Neural progenitor cell (in vitro differentiated cells): Measurements from ENCODE around the gene PHOX2A. TPM values are rescaled to one million over a fixed set of nuclear protein-coding genes. Genes with fewer than 3 reads are reported as not detected.
A peak's percentile ranks its signal among the peaks of the same experiment; 100 is the strongest.

ENCODE experiments used
- DNase-seq: peaks from one replicate; pipeline ENCODE4 v3.0.0-alpha.2; 2016; ENCODE audit warnings: low spot score
- H2AFZ ChIP-seq: fragments of 200-600 bp; sonication (generic); replicated peaks from 2 replicates; pipeline ENCODE4 v1.6.1; 2016; ENCODE audit warnings: antibody characterized with exemption
- H3F3A ChIP-seq: fragments of 200-600 bp; sonication (generic); 2 replicates; pipeline ENCODE4 v1.6.1; 2016; ENCODE audit warnings: antibody characterized with exemption, low read depth
- H3K27ac ChIP-seq: fragments of 200-600 bp; sonication (generic); 2 replicates; pipeline ENCODE4 v1.5.1; 2016; ENCODE audit warnings: mild to moderate bottlenecking
- H3K27me3 ChIP-seq: fragments of 200-600 bp; sonication (generic); 2 replicates; pipeline ENCODE4 v1.6.1; 2016; ENCODE audit warnings: mild to moderate bottlenecking, moderate library complexity
- H3K36me3 ChIP-seq: fragments of 200-600 bp; sonication (generic); 2 replicates; pipeline ENCODE4 v1.5.1; 2016
- H3K4me1 ChIP-seq: fragments of 200-600 bp; sonication (generic); 2 replicates; pipeline ENCODE4 v1.6.1; 2016; ENCODE audit warnings: mixed run types
- H3K4me2 ChIP-seq: fragments of 200-600 bp; sonication (generic); 2 replicates; pipeline ENCODE4 v1.6.1; 2016
- H3K4me3 ChIP-seq: fragments of 200-600 bp; sonication (generic); 2 replicates; pipeline ENCODE4 v1.5.1; 2016
- H3K79me2 ChIP-seq: fragments of 200-600 bp; sonication (generic); 2 replicates; pipeline ENCODE4 v1.6.1; 2016; ENCODE audit warnings: low read depth
- H3K9ac ChIP-seq: fragments of 200-600 bp; sonication (generic); 2 replicates; pipeline ENCODE4 v1.6.1; 2016
- H3K9me3 ChIP-seq: fragments of 200-600 bp; sonication (generic); 2 replicates; pipeline ENCODE4 v1.5.1; 2016; ENCODE audit warnings: low read depth
- H4K20me1 ChIP-seq: fragments of 200-600 bp; sonication (generic); 2 replicates; pipeline ENCODE4 v1.6.1; 2016; ENCODE audit warnings: low read depth
- H3K27ac Mint-ChIP-seq: 3 replicates; pipeline ENCODE4 v1.8.0; 2021; ENCODE audit warnings: mixed read lengths
- H3K27me3 Mint-ChIP-seq: 2 replicates; pipeline ENCODE4 v1.8.0; 2022; ENCODE audit warnings: low read depth, mild to moderate bottlenecking, inconsistent platforms, moderate library complexity, mixed read lengths; ENCODE audit not compliant: insufficient read depth
- H3K36me3 Mint-ChIP-seq: 3 replicates; pipeline ENCODE4 v1.8.0; 2021; ENCODE audit warnings: mixed read lengths
- H3K4me1 Mint-ChIP-seq: 3 replicates; pipeline ENCODE4 v1.8.0; 2021; ENCODE audit warnings: mixed read lengths
- H3K4me3 Mint-ChIP-seq: 3 replicates; pipeline ENCODE4 v1.8.0; 2021; ENCODE audit warnings: mild to moderate bottlenecking, moderate library complexity, mixed read lengths
- H3K9me3 Mint-ChIP-seq: 3 replicates; pipeline ENCODE4 v1.8.0; 2020; ENCODE audit warnings: mixed read lengths
- EZH2 ChIP-seq: fragments of 200-600 bp; sonication (generic); IDR thresholded peaks from 2 replicates; pipeline ENCODE4 v1.6.1; 2017; ENCODE audit warnings: antibody characterized with exemption, mild to moderate bottlenecking, moderate library complexity
- EZH2phosphoT487 ChIP-seq: fragments of 200-600 bp; sonication (generic); IDR thresholded peaks from 2 replicates; pipeline ENCODE4 v1.6.1; 2017; ENCODE audit warnings: antibody characterized with exemption
- total RNA-seq: library from RNA; depleted of rRNA; stranded (reverse); fragments of >200 nt; gene quantifications from 2 replicates; pipeline ENCODE4 v1.2.3, GENCODE V29; 2015; ENCODE audit warnings: low replicate concordance
- TF ChIP-seq, protein P1 (sequence below): fragments of 200-600 bp; sonication (generic); IDR thresholded peaks from 2 replicates; pipeline ENCODE4 v1.5.1; 2017; ENCODE audit warnings: antibody characterized with exemption, mild to moderate bottlenecking

PHOX2A gene
- total RNA-seq, 1 donor from 2014 or later = not detected

DNA sequence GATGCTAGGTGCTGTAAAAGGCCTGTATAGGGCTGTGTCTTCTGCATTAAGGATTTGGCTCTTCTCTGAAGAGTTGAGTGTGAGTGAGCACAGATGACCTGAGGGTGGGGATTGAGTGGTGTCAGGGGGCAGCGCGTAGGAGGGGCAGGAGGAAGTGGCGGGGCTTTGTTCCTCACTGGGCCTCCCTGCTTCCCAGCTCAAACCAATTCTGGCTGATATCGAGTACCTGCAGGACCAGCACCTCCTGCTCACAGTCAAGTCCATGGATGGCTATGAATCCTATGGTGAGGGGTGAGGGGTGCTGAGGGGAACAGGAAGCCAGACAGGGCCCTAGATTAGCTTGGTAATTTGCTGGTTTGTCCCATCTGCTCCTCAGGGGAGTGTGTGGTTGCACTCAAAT is 9.1 kb downstream of the PHOX2A start:
- H3K27ac Mint-ChIP-seq = no peak overlapping the region
- peaks cover 25% of the 10 kb centered on the region for H4K20me1 ChIP-seq

DNA sequence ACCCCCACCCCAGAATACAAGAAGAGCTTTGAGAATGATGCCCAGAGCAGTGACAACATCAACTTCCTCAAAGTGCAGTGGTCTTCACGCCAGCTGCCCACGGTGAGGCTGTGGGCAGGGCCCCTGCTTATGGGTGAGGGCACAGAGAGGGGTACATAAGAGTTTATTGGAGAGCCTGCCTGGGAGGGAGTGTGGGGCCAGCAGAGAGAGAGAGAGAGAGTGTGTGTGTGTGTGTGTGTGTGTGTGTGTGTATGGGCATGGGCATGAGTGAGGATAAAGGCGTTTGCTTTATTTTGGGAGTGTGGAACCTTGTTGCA is 9.5 kb downstream of the PHOX2A start:
- Histone ChIP-seq H3K27me3 (peaks cover 11% of the 10 kb centered on the region), H3K27ac (no peak overlapping the region), H4K20me1 (peaks cover 24% of the 10 kb centered on the region), H3F3A (peaks cover 29% of the 10 kb centered on the region), H3K9me3 (no peaks in the 10 kb centered on the region), H3K4me3 (no peak overlapping the region), H3K9ac (no peak overlapping the region), H2AFZ (no peak overlapping the region), H3K4me2 (no peak overlapping the region), H3K79me2 (no peaks in the 10 kb centered on the region), H3K36me3 (no peaks in the 10 kb centered on the region), H3K4me1 (peaks cover 17% of the 10 kb centered on the region)
- peaks cover 36% of the 10 kb centered on the region for H3K36me3 Mint-ChIP-seq
- no peak for DNase-seq
- no peak overlapping the region for H3K27ac Mint-ChIP-seq
- H3K4me1 Mint-ChIP-seq = peaks cover 12% of the 10 kb centered on the region
- H3K9me3 Mint-ChIP-seq = no peaks in the 10 kb centered on the region
- H3K4me3 Mint-ChIP-seq = no peak overlapping the region
- TF ChIP-seq EZH2 = no peak
- TF ChIP-seq, protein P1, sequence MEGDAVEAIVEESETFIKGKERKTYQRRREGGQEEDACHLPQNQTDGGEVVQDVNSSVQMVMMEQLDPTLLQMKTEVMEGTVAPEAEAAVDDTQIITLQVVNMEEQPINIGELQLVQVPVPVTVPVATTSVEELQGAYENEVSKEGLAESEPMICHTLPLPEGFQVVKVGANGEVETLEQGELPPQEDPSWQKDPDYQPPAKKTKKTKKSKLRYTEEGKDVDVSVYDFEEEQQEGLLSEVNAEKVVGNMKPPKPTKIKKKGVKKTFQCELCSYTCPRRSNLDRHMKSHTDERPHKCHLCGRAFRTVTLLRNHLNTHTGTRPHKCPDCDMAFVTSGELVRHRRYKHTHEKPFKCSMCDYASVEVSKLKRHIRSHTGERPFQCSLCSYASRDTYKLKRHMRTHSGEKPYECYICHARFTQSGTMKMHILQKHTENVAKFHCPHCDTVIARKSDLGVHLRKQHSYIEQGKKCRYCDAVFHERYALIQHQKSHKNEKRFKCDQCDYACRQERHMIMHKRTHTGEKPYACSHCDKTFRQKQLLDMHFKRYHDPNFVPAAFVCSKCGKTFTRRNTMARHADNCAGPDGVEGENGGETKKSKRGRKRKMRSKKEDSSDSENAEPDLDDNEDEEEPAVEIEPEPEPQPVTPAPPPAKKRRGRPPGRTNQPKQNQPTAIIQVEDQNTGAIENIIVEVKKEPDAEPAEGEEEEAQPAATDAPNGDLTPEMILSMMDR = no peak
- TF ChIP-seq EZH2phosphoT487 = no peak
- H3K27me3 Mint-ChIP-seq = peaks cover 9% of the 10 kb centered on the region

More for the DNA sequence above, 9.1 kb downstream of the PHOX2A start:
- H3K4me3 Mint-ChIP-seq = no peak overlapping the region
- Histone ChIP-seq H3K36me3 (no peaks in the 10 kb centered on the region), H3K79me2 (no peaks in the 10 kb centered on the region), H3K27me3 (peaks cover 15% of the 10 kb centered on the region), H3K27ac (no peak overlapping the region), H2AFZ (no peak overlapping the region), H3K4me3 (no peak overlapping the region), H3F3A (peaks cover 29% of the 10 kb centered on the region), H3K4me1 (peaks cover 19% of the 10 kb centered on the region), H3K9me3 (no peaks in the 10 kb centered on the region), H3K4me2 (no peak overlapping the region), H3K9ac (no peak overlapping the region)
- TF ChIP-seq EZH2 (no peak), EZH2phosphoT487 (no peak)
- peaks cover 12% of the 10 kb centered on the region for H3K4me1 Mint-ChIP-seq
- no peak for DNase-seq
- peaks cover 34% of the 10 kb centered on the region for H3K36me3 Mint-ChIP-seq
- H3K9me3 Mint-ChIP-seq = no peaks in the 10 kb centered on the region
- peaks cover 10% of the 10 kb centered on the region for H3K27me3 Mint-ChIP-seq

DNA sequence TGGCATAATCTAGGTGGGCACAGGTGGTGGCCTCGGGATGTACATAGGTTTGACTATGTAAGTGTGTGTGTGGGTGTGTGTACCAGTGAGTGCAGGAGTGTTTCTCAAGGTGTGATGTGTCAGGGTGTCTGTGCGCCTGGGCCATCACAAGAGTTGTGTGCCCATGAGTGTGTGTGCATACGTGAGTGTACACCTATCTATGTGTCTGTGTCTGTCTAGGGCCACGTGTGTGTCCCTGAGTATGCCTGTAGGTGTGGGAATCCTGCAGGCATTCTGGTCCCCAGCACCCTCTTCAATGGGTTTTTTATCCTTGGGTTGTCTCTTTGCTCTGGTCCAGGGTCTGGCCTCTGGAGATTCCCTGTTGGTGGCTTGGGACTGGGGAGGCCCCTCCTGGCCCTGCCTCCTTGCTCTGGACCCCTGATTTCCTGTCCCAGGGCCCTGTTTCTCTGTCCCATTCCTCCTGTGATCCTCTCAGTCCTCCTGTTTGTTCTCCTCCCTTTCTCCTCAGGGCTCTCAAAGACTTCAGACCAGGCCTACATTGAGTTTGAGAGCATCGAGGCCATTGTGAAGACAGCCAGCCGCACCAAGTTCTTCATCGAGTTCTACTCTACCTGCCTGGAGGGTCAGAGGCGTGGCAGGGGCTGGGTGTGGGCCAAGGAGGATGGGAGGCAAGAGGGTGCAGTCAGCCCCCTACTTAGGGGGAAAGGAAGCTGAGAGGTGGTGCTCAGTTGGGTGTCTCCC is 10.0 kb downstream of the PHOX2A start:
- no peak for DNase-seq
- TF ChIP-seq EZH2 = no peak
- TF ChIP-seq, protein P1 = no peak
- TF ChIP-seq EZH2phosphoT487 = no peak
- no peak overlapping the region for H3K4me2 ChIP-seq
- H3K27me3 ChIP-seq = peaks cover 6% of the 10 kb centered on the region
- Mint-ChIP-seq H3K4me1 (peaks cover 8% of the 10 kb centered on the region), H3K4me3 (no peak overlapping the region), H3K27me3 (peaks cover 5% of the 10 kb centered on the region), H3K9me3 (no peaks in the 10 kb centered on the region), H3K36me3 (peaks cover 41% of the 10 kb centered on the region), H3K27ac (peak overlapping the region; percentile 82)
- no peak overlapping the region for H3K9ac ChIP-seq
- H4K20me1 ChIP-seq = peaks cover 19% of the 10 kb centered on the region
- H3K27ac ChIP-seq = no peak overlapping the region
- peaks cover 23% of the 10 kb centered on the region for H3F3A ChIP-seq
- H2AFZ ChIP-seq = no peak overlapping the region
- H3K79me2 ChIP-seq = no peaks in the 10 kb centered on the region
- no peak overlapping the region for H3K4me3 ChIP-seq
- no peaks in the 10 kb centered on the region for H3K9me3 ChIP-seq
- no peaks in the 10 kb centered on the region for H3K36me3 ChIP-seq
- peaks cover 12% of the 10 kb centered on the region for H3K4me1 ChIP-seq

DNA sequence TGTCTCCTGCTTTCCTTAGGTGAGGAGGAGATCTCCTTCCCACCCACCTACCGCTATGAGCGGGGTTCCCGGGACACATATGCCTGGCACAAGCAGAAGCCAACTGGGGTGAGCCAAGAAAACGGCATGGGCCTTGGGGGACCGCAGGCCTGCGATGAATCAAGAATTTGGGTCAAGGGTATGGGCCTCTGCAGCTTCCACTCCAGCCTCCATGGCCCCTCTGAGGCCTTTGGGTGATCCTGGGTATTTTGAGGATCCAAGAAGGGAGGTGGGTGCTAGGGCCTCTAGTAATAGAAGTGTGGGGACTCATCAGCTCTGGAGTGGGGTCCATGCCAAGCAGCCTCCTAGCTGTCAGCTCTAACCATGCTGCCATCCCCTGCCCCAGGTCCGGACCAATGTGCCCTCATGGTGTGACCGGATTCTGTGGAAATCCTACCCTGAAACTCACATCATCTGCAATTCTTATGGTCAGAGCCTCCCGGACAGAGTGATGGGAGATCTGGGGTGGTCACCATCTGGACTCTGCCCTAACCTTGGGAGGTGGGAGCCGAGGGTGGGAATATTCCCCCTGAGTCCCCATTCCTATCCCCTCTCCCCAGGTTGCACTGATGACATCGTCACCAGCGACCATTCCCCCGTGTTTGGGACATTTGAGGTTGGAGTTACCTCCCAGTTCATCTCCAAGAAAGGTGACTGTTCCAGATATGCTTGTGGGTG is 10.8 kb downstream of the PHOX2A start:
- H3K4me2 ChIP-seq = no peak overlapping the region
- H3F3A ChIP-seq = peaks cover 16% of the 10 kb centered on the region
- no peaks in the 10 kb centered on the region for H3K79me2 ChIP-seq
- TF ChIP-seq, protein P1 = no peak
- no peak for TF ChIP-seq EZH2phosphoT487
- TF ChIP-seq EZH2 = no peak
- no peak overlapping the region for H3K4me3 ChIP-seq
- H3K9me3 ChIP-seq = no peaks in the 10 kb centered on the region
- H3K9ac ChIP-seq = no peak overlapping the region
- no peaks in the 10 kb centered on the region for H3K27me3 ChIP-seq
- no peak overlapping the region for H2AFZ ChIP-seq
- no peaks in the 10 kb centered on the region for H3K36me3 ChIP-seq
- Mint-ChIP-seq H3K27me3 (peaks cover 2% of the 10 kb centered on the region), H3K9me3 (no peaks in the 10 kb centered on the region), H3K27ac (peak overlapping the region; percentile 82), H3K36me3 (peaks cover 41% of the 10 kb centered on the region), H3K4me3 (no peak overlapping the region), H3K4me1 (peaks cover 3% of the 10 kb centered on the region)
- no peak for DNase-seq
- peaks cover 5% of the 10 kb centered on the region for H3K4me1 ChIP-seq
- H4K20me1 ChIP-seq = peaks cover 11% of the 10 kb centered on the region
- no peak overlapping the region for H3K27ac ChIP-seq
